IPS-18c (cell line): Measurements from ENCODE around the gene IVD.
"Not testable (repeated sequence)": the region's sequence is repeated elsewhere in the genome, so short reads cannot be mapped to it uniquely, and the experiment has no call there.

ENCODE experiments used
- H3K4me3 ChIP-seq: 2 replicates; pipeline ENCODE4 v1.7.0; 2013; ENCODE audit warnings: low read depth, mild to moderate bottlenecking, low read length, moderate library complexity; ENCODE audit not compliant: insufficient read depth
- H3K9me3 ChIP-seq: one replicate; pipeline ENCODE4 v1.6.1; 2013; ENCODE audit warnings: mild to moderate bottlenecking, low read length, moderate library complexity; ENCODE audit not compliant: control insufficient read depth, insufficient read depth

Gene IVD

GRCh38 chr15:40441565-40442531, 36.3 kb downstream of the IVD start:
- Histone ChIP-seq H3K9me3 (no peaks in the 10 kb centered on the region), H3K4me3 (peak overlapping the region; percentile 73)

GRCh38 chr15:40443255-40443654, 37.7 kb downstream of the IVD start:
- Histone ChIP-seq H3K9me3 (no peaks in the 10 kb centered on the region), H3K4me3 (no peak overlapping the region)

- Histone ChIP-seq H3K4me3 (no peak overlapping the region), H3K9me3 (no peaks in the 10 kb centered on the region)
Measured at GRCh38 chr15:40443846-40444245, 38.3 kb downstream of the IVD start.

DNA sequence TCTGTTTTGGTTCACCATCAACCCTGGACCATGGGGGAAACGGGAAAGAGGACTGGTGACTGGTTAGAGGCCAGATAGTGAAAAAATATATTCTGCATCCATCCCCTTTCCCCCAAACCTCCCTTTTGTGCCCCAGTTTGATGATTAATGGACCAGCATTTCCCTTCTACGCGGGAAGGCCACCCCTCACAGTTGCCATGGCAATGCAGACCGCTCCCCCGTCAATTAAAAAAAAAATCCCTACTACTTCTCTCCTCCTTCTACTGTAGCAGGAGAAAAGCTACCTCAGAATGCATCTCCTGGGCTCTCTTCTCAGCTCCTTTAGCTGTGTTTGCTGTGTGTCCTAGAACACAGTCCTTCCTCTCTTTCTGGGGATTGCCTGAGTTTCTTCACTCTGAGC, 39.1 kb downstream of the IVD start:
- Histone ChIP-seq H3K4me3 (no peak overlapping the region), H3K9me3 (no peaks in the 10 kb centered on the region)

DNA sequence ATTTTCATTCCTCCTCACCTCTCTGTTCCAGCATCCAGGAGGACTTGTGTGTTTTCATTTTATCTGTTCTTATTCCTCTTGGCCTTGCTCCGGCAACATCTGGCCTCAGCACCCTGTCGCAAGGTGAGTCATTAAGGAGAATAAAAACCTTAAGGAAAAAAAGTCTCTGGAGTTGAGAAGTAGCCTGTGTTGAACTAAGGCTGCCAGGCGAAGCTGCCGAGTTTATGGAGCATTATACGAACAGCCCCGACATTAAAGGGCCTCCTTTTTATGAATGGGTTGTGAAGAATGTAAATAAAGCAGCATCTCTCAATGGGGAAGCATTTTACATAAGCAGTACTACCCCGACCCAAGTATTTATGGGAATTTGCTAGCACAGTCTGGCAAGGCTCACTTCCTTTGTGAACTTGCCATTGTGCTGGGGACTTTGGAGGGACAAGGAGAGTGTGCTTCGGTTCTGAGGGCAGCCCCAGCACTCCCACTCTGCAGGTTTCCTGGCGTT, 39.9 kb downstream of the IVD start:
- H3K4me3 ChIP-seq = no peak overlapping the region
- H3K9me3 ChIP-seq = no peaks in the 10 kb centered on the region

GRCh38 chr15:40446144-40446543, 40.5 kb downstream of the IVD start:
- no peaks in the 10 kb centered on the region for H3K9me3 ChIP-seq
- no peak overlapping the region for H3K4me3 ChIP-seq

- Histone ChIP-seq H3K4me3 (no peak overlapping the region), H3K9me3 (no peaks in the 10 kb centered on the region)
Measured at GRCh38 chr15:40448354-40448753, 42.8 kb downstream of the IVD start.

- H3K9me3 ChIP-seq = no peaks in the 10 kb centered on the region
- H3K4me3 ChIP-seq = no peak overlapping the region
Measured at GRCh38 chr15:40449275-40449674, 43.7 kb downstream of the IVD start.

GRCh38 chr15:40450047-40450446, 44.5 kb downstream of the IVD start:
- Histone ChIP-seq H3K9me3 (no peaks in the 10 kb centered on the region), H3K4me3 (no peak overlapping the region)

DNA sequence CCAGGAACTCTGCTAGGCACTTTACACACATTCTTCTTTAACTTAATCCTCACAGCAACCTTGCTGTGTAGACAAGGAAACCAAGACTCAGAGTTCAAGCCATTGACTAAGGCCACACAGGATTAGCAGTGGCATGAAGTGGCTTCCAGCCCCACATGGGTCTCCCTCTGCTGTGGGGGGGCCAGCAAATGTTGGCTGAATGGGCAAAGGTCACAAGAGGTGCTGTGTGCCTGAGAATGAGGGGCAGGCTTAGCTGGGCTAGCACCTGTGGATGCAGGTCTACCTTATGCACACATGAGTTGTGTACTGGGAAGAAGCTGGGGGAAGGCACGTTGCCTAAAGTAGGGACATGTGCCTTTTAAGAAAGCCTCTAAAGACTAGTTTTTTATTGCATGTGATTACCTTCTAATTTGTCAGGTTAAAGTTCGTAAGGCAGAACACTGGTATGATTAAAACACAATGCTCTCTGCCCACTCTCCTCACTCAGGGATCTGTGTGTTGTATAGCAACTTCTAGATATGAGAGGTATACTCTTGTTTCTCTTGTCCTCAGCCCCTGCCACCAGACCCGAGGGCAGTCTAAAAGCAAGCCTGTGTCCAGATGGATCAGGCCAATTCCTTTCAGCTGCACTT, 46.0 kb downstream of the IVD start:
- Histone ChIP-seq H3K9me3 (no peaks in the 10 kb centered on the region), H3K4me3 (no peak overlapping the region)

DNA sequence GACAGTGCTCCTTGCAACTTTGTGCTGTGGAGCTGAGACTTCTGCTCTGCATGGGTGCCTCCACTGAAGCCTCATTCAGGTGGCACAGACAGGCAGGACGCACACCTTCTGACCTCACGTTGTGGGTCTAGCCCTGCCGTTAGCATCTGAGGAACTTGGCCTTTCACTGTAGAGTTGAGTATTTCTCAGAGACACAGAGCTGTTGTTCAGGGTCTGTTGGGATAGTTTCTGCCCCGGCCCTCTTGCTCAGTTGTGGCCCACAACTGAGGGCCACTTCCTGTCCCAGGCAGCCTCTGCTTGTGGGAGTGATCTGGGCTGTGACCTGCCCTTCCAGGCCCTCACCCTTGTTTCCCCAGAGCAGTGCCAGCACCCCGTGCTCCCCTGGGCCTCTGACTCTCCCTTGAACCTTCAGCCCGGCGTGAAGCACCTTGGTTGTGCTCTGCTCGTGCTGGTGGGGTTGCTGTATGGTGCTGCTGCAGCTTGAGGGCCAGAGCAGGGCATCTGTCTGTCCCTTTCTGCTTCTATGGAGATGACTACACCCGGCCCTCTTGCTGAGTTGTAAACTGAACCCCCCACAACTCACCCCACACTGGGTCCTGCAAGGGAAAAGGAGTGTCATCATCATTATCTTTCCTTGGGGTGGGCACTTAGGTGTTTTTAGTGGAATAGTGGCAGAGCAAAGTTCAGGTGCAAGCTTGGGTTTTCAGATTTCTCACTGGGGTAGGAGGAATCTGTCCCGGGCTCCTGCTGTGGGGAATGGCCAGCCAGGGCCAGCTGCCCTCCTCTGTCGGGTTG, 46.9 kb downstream of the IVD start:
- H3K9me3 ChIP-seq = no peaks in the 10 kb centered on the region
- H3K4me3 ChIP-seq = no peak overlapping the region

DNA sequence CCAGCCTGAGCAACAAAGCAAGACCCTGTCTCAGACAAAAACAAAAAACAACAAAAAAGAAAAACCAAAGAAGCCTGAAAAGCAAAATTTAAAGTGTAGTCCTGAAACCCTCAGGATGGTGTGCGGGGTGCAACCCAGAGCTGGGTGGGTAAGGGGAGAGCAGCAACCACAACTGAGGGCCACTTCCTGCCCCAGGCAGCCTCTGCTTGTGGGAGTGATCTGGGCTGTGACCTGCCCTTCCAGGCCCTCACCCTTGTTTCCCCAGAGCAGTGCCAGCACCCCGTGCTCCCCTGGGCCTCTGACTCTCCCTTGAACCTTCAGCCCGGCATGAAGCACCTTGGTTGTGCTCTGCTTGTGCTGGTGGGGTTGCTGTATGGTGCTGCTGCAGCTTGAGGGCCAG, 48.3 kb downstream of the IVD start:
- H3K4me3 ChIP-seq, H3K9me3 ChIP-seq: not testable (repeated sequence)

GRCh38 chr15:40454904-40455391, 49.4 kb downstream of the IVD start:
- no peaks in the 10 kb centered on the region for H3K9me3 ChIP-seq
- peak overlapping the region; percentile 3; the same call in 1 of the 2 replicates for H3K4me3 ChIP-seq

DNA sequence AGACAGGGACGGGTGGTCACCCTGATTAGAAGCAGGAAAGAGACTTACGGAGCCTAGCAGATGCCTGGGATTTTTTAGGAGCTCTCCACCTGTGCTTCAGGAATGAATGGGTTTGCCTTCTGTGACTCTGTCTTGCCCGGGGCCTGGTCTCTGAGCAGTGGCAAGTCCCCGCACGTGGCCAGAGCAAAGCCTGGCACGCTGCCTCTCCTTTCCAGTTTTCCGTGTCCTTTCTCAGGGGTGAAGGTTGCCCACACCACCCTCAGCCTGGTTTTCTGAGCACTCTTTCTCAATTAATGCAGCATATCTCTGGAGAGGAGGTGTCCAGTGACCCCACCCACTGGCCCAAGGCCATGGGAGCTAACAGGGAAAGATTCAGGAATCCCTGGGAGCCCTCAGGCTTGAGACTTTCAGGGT, 50.7 kb downstream of the IVD start:
- H3K9me3 ChIP-seq = no peaks in the 10 kb centered on the region

GRCh38 chr15:40456738-40457137, 51.1 kb downstream of the IVD start:
- no peak overlapping the region for H3K4me3 ChIP-seq
- no peaks in the 10 kb centered on the region for H3K9me3 ChIP-seq

More for the DNA sequence above, 50.7 kb downstream of the IVD start:
- H3K4me3 ChIP-seq = no peak overlapping the region

DNA sequence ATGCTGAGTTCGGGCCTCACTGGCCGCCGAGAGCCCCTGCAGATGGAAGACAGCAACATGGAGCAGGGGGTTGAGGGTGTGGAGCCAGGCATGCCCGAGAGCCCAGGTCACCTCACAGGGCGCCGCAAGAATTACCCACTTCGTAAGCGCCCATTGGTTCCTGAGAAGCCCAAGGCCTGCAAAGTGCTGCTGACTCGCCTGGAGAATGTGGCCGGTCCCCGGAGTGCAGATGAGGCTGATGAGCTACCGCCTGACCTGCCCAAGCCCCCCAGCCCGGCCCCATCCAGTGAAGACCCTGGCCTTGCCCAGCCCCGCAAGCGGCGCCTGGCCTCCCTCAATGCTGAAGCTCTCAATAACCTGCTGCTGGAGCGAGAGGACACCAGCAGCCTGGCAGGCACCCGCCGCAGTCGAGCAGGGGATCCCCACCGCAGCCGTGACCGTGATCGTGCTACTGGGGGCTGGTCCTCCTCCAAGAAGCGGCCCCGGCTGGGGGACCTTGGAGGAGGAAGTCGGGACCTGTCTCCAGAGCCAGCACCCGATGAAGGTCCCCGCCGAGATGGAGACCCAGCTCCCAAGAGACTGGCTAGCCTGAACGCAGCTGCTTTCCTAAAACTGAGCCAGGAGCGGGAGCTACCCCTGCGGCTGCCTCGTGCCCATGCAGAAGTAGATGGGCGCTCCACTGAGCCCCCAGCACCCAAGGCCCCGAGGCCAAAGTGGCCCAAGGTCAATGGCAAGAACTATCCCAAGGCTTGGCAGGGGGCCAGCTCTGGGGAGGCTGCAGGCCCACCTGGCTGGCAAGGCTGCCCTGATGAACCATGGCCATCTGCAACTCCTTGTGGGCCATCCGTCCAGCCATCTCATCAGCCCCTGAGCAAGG, 53.1 kb downstream of the IVD start:
- no peaks in the 10 kb centered on the region for H3K9me3 ChIP-seq

More for the DNA sequence above, 53.1 kb downstream of the IVD start:
- H3K4me3 ChIP-seq = no peak overlapping the region
